ENCODE data around the gene ACOT13.

DNA sequence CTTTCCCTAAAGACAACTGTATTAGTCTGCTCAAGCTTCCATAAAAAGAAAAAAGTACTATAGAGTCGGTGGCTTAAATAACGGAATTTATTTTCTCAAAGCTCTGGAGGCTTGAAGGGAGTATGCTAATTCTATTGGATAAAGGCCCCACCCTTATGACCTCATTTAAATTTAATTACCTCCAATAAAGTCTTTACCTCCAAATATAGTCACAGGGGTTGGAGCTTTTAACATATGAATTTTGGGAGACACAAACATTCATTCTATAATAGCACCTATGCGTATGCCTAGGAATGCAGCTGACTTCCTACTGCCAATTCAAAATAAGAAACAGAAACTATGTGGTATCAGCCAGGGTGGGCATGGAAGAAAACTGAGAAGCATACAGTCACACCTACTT, 46.2 kb upstream of the ACOT13 start:
- TF ChIP-seq, protein P1, sequence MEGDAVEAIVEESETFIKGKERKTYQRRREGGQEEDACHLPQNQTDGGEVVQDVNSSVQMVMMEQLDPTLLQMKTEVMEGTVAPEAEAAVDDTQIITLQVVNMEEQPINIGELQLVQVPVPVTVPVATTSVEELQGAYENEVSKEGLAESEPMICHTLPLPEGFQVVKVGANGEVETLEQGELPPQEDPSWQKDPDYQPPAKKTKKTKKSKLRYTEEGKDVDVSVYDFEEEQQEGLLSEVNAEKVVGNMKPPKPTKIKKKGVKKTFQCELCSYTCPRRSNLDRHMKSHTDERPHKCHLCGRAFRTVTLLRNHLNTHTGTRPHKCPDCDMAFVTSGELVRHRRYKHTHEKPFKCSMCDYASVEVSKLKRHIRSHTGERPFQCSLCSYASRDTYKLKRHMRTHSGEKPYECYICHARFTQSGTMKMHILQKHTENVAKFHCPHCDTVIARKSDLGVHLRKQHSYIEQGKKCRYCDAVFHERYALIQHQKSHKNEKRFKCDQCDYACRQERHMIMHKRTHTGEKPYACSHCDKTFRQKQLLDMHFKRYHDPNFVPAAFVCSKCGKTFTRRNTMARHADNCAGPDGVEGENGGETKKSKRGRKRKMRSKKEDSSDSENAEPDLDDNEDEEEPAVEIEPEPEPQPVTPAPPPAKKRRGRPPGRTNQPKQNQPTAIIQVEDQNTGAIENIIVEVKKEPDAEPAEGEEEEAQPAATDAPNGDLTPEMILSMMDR (IDR thresholded peaks at IDR 0.05), result no peak
- no peak for TF ChIP-seq POLR2AphosphoS5 (IDR thresholded peaks at IDR 0.05)
